ENCODE results near the gene ADAMTS7. TPM values are rescaled to one million over a fixed set of nuclear protein-coding genes. Genes with fewer than 3 reads are reported as not detected.

Gene ADAMTS7, protein sequence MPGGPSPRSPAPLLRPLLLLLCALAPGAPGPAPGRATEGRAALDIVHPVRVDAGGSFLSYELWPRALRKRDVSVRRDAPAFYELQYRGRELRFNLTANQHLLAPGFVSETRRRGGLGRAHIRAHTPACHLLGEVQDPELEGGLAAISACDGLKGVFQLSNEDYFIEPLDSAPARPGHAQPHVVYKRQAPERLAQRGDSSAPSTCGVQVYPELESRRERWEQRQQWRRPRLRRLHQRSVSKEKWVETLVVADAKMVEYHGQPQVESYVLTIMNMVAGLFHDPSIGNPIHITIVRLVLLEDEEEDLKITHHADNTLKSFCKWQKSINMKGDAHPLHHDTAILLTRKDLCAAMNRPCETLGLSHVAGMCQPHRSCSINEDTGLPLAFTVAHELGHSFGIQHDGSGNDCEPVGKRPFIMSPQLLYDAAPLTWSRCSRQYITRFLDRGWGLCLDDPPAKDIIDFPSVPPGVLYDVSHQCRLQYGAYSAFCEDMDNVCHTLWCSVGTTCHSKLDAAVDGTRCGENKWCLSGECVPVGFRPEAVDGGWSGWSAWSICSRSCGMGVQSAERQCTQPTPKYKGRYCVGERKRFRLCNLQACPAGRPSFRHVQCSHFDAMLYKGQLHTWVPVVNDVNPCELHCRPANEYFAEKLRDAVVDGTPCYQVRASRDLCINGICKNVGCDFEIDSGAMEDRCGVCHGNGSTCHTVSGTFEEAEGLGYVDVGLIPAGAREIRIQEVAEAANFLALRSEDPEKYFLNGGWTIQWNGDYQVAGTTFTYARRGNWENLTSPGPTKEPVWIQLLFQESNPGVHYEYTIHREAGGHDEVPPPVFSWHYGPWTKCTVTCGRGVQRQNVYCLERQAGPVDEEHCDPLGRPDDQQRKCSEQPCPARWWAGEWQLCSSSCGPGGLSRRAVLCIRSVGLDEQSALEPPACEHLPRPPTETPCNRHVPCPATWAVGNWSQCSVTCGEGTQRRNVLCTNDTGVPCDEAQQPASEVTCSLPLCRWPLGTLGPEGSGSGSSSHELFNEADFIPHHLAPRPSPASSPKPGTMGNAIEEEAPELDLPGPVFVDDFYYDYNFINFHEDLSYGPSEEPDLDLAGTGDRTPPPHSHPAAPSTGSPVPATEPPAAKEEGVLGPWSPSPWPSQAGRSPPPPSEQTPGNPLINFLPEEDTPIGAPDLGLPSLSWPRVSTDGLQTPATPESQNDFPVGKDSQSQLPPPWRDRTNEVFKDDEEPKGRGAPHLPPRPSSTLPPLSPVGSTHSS (N-terminal part only)
- 2.8 to 3.8 TPM (median 3.4 TPM) in 5 replicates for total RNA-seq (2022; extraction: Qiagen RNA extraction; ENCODE audit: low read depth)

GRCh38 chr15:78811124-78811824, at the start of gene ADAMTS7:
ADAMTS7 (minus strand) TSS chr15:78811464; CDS start chr15:78811220, 244 bp downstream.

Other genes with a start within 250 kb of the ADAMTS7 start
- gene CHRNA5, start 245.9 kb downstream of the ADAMTS7 start, total RNA-seq (2022; extraction: Qiagen RNA extraction; ENCODE audit: low read depth) = 27.3 to 42.2 TPM (median 34.6 TPM) in 5 replicates
- 0.29 to 1.4 TPM (median 0.48 TPM) in 5 replicates for gene CHRNA3, start 190.5 kb downstream of the ADAMTS7 start, total RNA-seq (2022; extraction: Qiagen RNA extraction; ENCODE audit: low read depth)
- 0.73 to 1.7 TPM (median 0.95 TPM) in 5 replicates for gene CHRNB4, start 170.3 kb downstream of the ADAMTS7 start, total RNA-seq (2022; extraction: Qiagen RNA extraction; ENCODE audit: low read depth)
- 340 to 594 TPM (median 390 TPM) in 5 replicates for gene MORF4L1, start 61.4 kb upstream of the ADAMTS7 start, total RNA-seq (2022; extraction: Qiagen RNA extraction; ENCODE audit: low read depth)
- 45.5 to 52.9 TPM (median 49.5 TPM) in 5 replicates for gene CTSH, start 133.6 kb upstream of the ADAMTS7 start, total RNA-seq (2022; extraction: Qiagen RNA extraction; ENCODE audit: low read depth)